Liver (tissue), 9 donors: Measurements from ENCODE around the gene TCEAL5. TPM values are rescaled to one million over a fixed set of nuclear protein-coding genes. Genes with fewer than 3 reads are reported as not detected.

Experiments
- DNase-seq: peaks from one replicate; pipeline ENCODE4 v3.0.0-alpha.2; 2017; ENCODE audit warnings: low spot score
- H3K27ac ChIP-seq, 2 donors: one replicate each; pipeline ENCODE4 v1.7.0; 2013; ENCODE audit warnings: inconsistent platforms in 2 of 2, low read length in 2 of 2, control low read depth in 1 of 2, low read depth in 1 of 2, mild to moderate bottlenecking in 1 of 2
- H3K27me3 ChIP-seq, 4 donors: one replicate each; pipeline versions ENCODE4 v1.6.1 to v1.7.0; 2013; ENCODE audit warnings: low read length in 3 of 4, inconsistent platforms in 1 of 4, mild to moderate bottlenecking in 1 of 4, moderate library complexity in 1 of 4; ENCODE audit not compliant: control insufficient read depth in 4 of 4, insufficient read depth in 4 of 4
- H3K36me3 ChIP-seq, 4 donors: one replicate each; pipeline versions ENCODE4 v1.6.1 to v1.7.0; 2013; ENCODE audit warnings: low read length in 3 of 4, mild to moderate bottlenecking in 3 of 4, low read depth in 1 of 4, moderate library complexity in 1 of 4; ENCODE audit not compliant: control insufficient read depth in 4 of 4, insufficient read depth in 3 of 4
- H3K4me1 ChIP-seq, 4 donors: one replicate each; pipeline versions ENCODE4 v1.6.1 to v1.7.0; 2013; ENCODE audit warnings: low read length in 3 of 4, mild to moderate bottlenecking in 3 of 4, moderate library complexity in 1 of 4; ENCODE audit not compliant: control insufficient read depth in 4 of 4, insufficient read depth in 4 of 4
- H3K4me3 ChIP-seq, 3 donors: one replicate each; pipeline versions ENCODE4 v1.6.1 to v1.7.0; 2013; ENCODE audit warnings: low read length in 3 of 3, control low read depth in 1 of 3, low read depth in 1 of 3, mild to moderate bottlenecking in 1 of 3
- H3K9ac ChIP-seq, 2 donors: one replicate each; pipeline ENCODE4 v1.7.0; 2013; ENCODE audit warnings: low read length in 2 of 2, mild to moderate bottlenecking in 2 of 2, moderate library complexity in 2 of 2, control low read depth in 1 of 2, low read depth in 1 of 2
- H3K9me3 ChIP-seq, 4 donors: one replicate each; pipeline versions ENCODE4 v1.6.1 to v1.7.0; 2013; ENCODE audit warnings: low read length in 3 of 4; ENCODE audit not compliant: control insufficient read depth in 4 of 4
- ATF3 ChIP-seq: IDR thresholded peaks from 2 replicates; pipeline ENCODE4 v1.6.1; 2016; ENCODE audit warnings: antibody characterized with exemption
- EGR1 ChIP-seq, 2 donors: IDR thresholded peaks; 2 replicates each; pipeline ENCODE4 v1.6.1; 2016 to 2018; ENCODE audit warnings: antibody characterized with exemption in 2 of 2, low read depth in 2 of 2
- FOXA2 ChIP-seq: IDR thresholded peaks from 2 replicates; pipeline ENCODE4 v1.6.1; 2016; ENCODE audit warnings: antibody characterized with exemption
- GABPA ChIP-seq, 2 donors: IDR thresholded peaks in 1 of 2; conservative IDR thresholded peaks in 1 of 2; 2 replicates each; pipeline ENCODE4 v1.6.1; 2016; ENCODE audit warnings: antibody characterized with exemption in 2 of 2, mild to moderate bottlenecking in 1 of 2, moderate library complexity in 1 of 2
- HNF4A ChIP-seq, 2 donors: conservative IDR thresholded peaks; 2 replicates each; pipeline ENCODE4 v1.6.1; 2016; ENCODE audit warnings: antibody characterized with exemption in 2 of 2, mild to moderate bottlenecking in 2 of 2
- HNF4G ChIP-seq: IDR thresholded peaks from 2 replicates; pipeline ENCODE4 v1.6.1; 2016; ENCODE audit warnings: antibody characterized with exemption
- MAX ChIP-seq: IDR thresholded peaks from 2 replicates; pipeline ENCODE4 v1.6.1; 2016; ENCODE audit warnings: antibody characterized with exemption
- NR2F2 ChIP-seq: IDR thresholded peaks from 2 replicates; pipeline ENCODE4 v1.6.1; 2016; ENCODE audit warnings: antibody characterized with exemption
- RAD21 ChIP-seq, 2 donors: IDR thresholded peaks; 2 replicates each; pipeline ENCODE4 v1.6.1; 2016; ENCODE audit warnings: antibody characterized with exemption in 2 of 2, mild to moderate bottlenecking in 2 of 2
- SP1 ChIP-seq: IDR thresholded peaks from 2 replicates; pipeline ENCODE4 v1.6.1; 2018; ENCODE audit warnings: antibody characterized with exemption, mild to moderate bottlenecking
- TAF1 ChIP-seq: conservative IDR thresholded peaks from 2 replicates; pipeline ENCODE4 v1.6.1; 2016; ENCODE audit warnings: antibody characterized with exemption, mild to moderate bottlenecking
- ZBTB33 ChIP-seq: IDR thresholded peaks from 2 replicates; pipeline ENCODE4 v1.6.1; 2016; ENCODE audit warnings: antibody characterized with exemption
- WGBS: extraction: QIAGEN DNeasy Blood & Tissue Kit; methylation state at CpG from one replicate; pipeline ENCODE4 v1.1.7; 2013; 5-methylcytosine and 5-hydroxymethylcytosine counted together
- polyA plus RNA-seq, 2 donors: library from polyadenylated mRNA; stranded (reverse) in 1 of 2; unstranded in 1 of 2; fragments of 200-250 nt in 1 of 2; fragments of >200 nt in 1 of 2; fragmentation: Nextera tagmentation in 1 of 2; extraction: Ambion mirVana in 1 of 2; gene quantifications; one replicate each; pipeline versions ENCODE4 v1.2.1 to v1.2.3, GENCODE V29; 2013 to 2015
- total RNA-seq, 2 donors: library from RNA; depleted of rRNA; stranded (reverse); fragments of >200 nt; gene quantifications; one replicate each; pipeline ENCODE4 v1.2.3, GENCODE V29; 2014
- donor health status: healthy.
- donor health status: healthy.
- donor health status: healthy.
- donor health status: healthy.
- donor health status: healthy.

TCEAL5 gene
- total and polyA plus RNA-seq, 4 donors = 0.89 TPM; not detected in 3

DNA sequence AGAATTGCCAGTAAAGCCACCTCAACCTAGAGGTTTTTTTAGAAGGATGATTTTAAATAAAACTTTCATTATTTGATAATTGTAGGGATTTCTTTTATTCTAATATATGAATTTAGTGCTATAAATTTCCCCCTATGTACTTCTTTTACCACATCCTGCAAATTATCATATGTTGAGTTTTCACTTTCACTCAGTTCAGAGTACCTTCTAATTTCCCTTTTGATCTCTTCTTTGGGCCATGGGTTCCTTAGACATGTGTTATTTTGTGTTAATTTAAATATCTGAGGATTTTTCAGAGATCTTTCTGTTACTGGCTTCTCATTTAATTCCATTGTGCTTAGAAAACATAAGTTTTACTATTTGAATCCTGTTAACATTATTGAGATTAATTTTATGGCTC, 28.2 kb upstream of the TCEAL5 start:
- H3K27me3 ChIP-seq = no peaks in the 10 kb centered on the region
- TF ChIP-seq MAX (no peak), SP1 (no peak), NR2F2 (no peak)
- no peak overlapping the region for H3K27ac ChIP-seq
- no peak overlapping the region for H3K9ac ChIP-seq
- H3K36me3 ChIP-seq = no peaks in the 10 kb centered on the region
- no peaks in the 10 kb centered on the region for H3K9me3 ChIP-seq
- no peaks in the 10 kb centered on the region for H3K4me1 ChIP-seq
- DNase-seq = no peak
- no peak overlapping the region for H3K4me3 ChIP-seq

DNA sequence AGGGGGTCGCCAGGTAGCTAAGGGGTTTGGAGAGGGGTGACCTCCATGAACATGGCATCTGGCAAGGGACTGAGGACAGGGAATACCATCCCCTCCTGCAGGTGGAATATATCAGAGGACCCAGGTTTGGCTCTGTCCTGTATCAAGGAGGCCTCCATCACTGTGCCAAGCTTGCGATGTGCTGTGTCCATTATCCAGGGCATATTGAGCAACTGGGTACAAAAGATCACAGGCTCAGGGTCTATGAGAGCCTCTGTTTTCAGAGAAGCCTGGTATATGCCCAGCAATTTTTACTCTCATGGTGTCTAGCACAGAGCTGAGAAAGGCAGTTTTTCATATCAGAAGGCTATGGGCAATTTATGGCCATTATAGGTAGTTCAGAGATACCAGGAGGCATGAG, 16.6 kb upstream of the TCEAL5 start:
- no peak for TF ChIP-seq HNF4G
- TF ChIP-seq HNF4A (conservative IDR thresholded peaks at IDR 0.05) = peak; percentile 17 to 46
- Histone ChIP-seq H3K9me3 (peaks cover 0 to 10% (median 2%) of the 10 kb centered on the region in 4 donors), H3K27ac (no peak overlapping the region), H3K36me3 (no peaks in the 10 kb centered on the region), H3K9ac (no peak overlapping the region), H3K27me3 (peaks cover 0 to 10% (median 0%) of the 10 kb centered on the region in 4 donors), H3K4me1 (no peaks in the 10 kb centered on the region), H3K4me3 (no peak overlapping the region)
- no peak for DNase-seq
- WGBS = 74% methylated on average over 2 of the region's 2 CpGs

DNA sequence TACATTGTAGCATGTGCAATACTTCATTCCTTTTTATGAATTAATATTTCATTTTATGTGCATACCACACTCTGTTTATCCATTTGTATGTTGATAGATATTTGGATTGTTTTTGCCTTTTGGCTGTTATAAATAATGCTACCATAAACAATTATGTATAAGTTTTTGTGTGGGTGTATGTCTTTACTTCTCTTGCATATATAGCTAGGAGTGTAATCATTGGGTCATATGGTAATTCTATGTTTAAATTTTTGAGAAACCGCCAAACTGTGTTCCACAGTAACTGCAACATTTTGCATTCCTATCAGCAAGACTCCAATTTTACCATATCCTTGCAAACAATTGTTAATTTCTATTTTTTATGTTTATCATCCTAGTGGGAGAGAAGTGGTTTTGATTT, 3.1 kb upstream of the TCEAL5 start:
- Histone ChIP-seq H3K9ac (no peak overlapping the region), H3K4me3 (no peak overlapping the region), H3K4me1 (no peaks in the 10 kb centered on the region), H3K9me3 (peaks cover 0 to 4% (median 0%) of the 10 kb centered on the region in 4 donors), H3K27ac (no peak overlapping the region), H3K36me3 (no peaks in the 10 kb centered on the region), H3K27me3 (peaks cover 0 to 18% (median 2%) of the 10 kb centered on the region in 4 donors)
- DNase-seq = no peak
- WGBS = 87% methylated on average over 1 of the region's 1 CpG
- TF ChIP-seq ATF3 = no peak
- TF ChIP-seq EGR1 (IDR thresholded peaks at IDR 0.05; ENCODE audit: low read depth in 2 of 2) = no peak
- TF ChIP-seq ZBTB33 = no peak
- TF ChIP-seq TAF1 = no peak
- TF ChIP-seq NR2F2 = no peak
- TF ChIP-seq RAD21 (IDR thresholded peaks at IDR 0.05) = no peak
- TF ChIP-seq HNF4G = no peak
- TF ChIP-seq FOXA2 = no peak
- no peak for TF ChIP-seq GABPA (IDR thresholded peaks at IDR 0.05 in 1 of 2, conservative IDR thresholded peaks at IDR 0.05 in 1 of 2)
